OCI-LY7 (cell line): ENCODE results near the gene SYTL3.

Source experiments
- CTCF ChIP-seq: fragments of 200-600 bp; sonication (generic); conservative IDR thresholded peaks from 2 replicates; pipeline ENCODE4 v1.5.1; 2014; ENCODE audit warnings: mild to moderate bottlenecking, antibody characterized with exemption, low read length, moderate library complexity, mixed read lengths
- EZH2phosphoT487 ChIP-seq: fragments of 200-600 bp; sonication (generic); IDR thresholded peaks from 2 replicates; pipeline ENCODE4 v1.6.1; 2018; ENCODE audit warnings: low read depth, borderline replicate concordance, mild to moderate bottlenecking, mixed run types, antibody characterized with exemption, low read length, moderate library complexity, mixed read lengths

- TF ChIP-seq CTCF (no peak), EZH2phosphoT487 (no peak)
Observed at GRCh38 chr6:158813032-158813431, 163.2 kb downstream of the SYTL3 start.
